ENCODE results near the gene TGFBR2. TPM values are rescaled to one million over a fixed set of nuclear protein-coding genes. Genes with fewer than 3 reads are reported as not detected.

The TGFBR2 gene
- total RNA-seq, 1 experiment from 2014 or later = 22.5 TPM

GRCh38 chr3:30723211-30723610 is 116.8 kb downstream of the TGFBR2 start:
- no peak overlapping the region for H3K4me3 ChIP-seq (replicated peaks in 1 of 2; ENCODE audit: low read depth in 1 of 2, low read length in 2 of 2)
- CTCF ChIA-PET = no interaction called here
- no peaks in the 10 kb centered on the region for H3K36me3 ChIP-seq (ENCODE audit: control insufficient read depth in 1 of 2, insufficient read depth in 2 of 2, low read length in 2 of 2)
- H4K20me1 ChIP-seq (ENCODE audit: insufficient read depth) = no peaks in the 10 kb centered on the region
- ATAC-seq (no peak), DNase-seq (ENCODE audit: low read depth, low spot score) (no peak)
- intact Hi-C loops (cut with micrococcal nuclease) = no loop called here
- POLR2A ChIA-PET = no interaction called here
- H3K4me1 ChIP-seq (ENCODE audit: control insufficient read depth in 1 of 2, insufficient read depth in 2 of 2, low read length in 2 of 2) = peaks cover 14 to 20% of the 10 kb centered on the region in 2 experiments
- H3K9me3 ChIP-seq (ENCODE audit: control insufficient read depth in 1 of 2, insufficient read depth in 1 of 2, low read depth in 1 of 2, low read length in 2 of 2) = no peaks in the 10 kb centered on the region
- no peak overlapping the region for H3K9ac ChIP-seq (ENCODE audit: low read length)
- no peak overlapping the region for H3K4me2 ChIP-seq (ENCODE audit: low read length)
- RAD21 ChIA-PET (ENCODE audit: low non-redundant PET in 1 of 2, low total read pairs in 2 of 2, uncharacterized antibody in 2 of 2, unreplicated experiment in 2 of 2) = no interaction called here
- no peaks in the 10 kb centered on the region for H3K79me2 ChIP-seq (ENCODE audit: insufficient read depth, low read length)
- H2AFZ ChIP-seq (ENCODE audit: low read depth, low read length, poor library complexity, severe bottlenecking) = no peak overlapping the region
- no peak for TF ChIP-seq POLR2AphosphoS5 (IDR thresholded peaks at IDR 0.05; ENCODE audit: low read depth, low read length)
- H3K27me3 ChIP-seq (ENCODE audit: insufficient read depth, low read length) = no peaks in the 10 kb centered on the region
- H3K27ac ChIP-seq (ENCODE audit: low read depth, low read length) = no peak overlapping the region
- H3K9me2 ChIP-seq (ENCODE audit: insufficient read depth) = no peaks in the 10 kb centered on the region
- no TSS peak for BruUV-seq (replicated peaks)

DNA sequence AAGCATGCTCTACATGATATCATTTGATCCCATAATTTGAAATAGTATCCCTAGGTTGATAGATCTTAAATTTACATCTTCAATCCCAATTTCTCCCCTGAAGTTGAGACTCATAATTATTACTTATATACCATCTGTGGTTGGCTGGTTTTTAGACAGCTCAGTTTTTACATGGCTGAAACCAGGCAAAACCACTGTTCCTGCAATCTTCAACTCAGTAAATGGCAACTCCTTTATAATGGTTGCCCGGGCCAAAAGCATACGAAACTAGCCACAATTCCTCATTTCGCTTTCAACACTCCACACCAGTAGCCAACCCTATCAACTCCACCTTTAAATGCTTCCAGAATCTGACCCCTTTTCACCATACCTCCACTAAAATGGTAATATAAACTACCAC is 118.5 kb downstream of the TGFBR2 start:
- no peak for ATAC-seq

More for the DNA sequence above, 118.5 kb downstream of the TGFBR2 start:
- BruUV-seq (replicated peaks) = no TSS peak
- Histone ChIP-seq H3K27ac (ENCODE audit: low read depth, low read length) (no peak overlapping the region), H3K9me3 (ENCODE audit: control insufficient read depth in 1 of 2, insufficient read depth in 1 of 2, low read depth in 1 of 2, low read length in 2 of 2) (no peaks in the 10 kb centered on the region), H3K4me3 (replicated peaks in 1 of 2; ENCODE audit: low read depth in 1 of 2, low read length in 2 of 2) (no peak overlapping the region), H4K20me1 (ENCODE audit: insufficient read depth) (no peaks in the 10 kb centered on the region), H3K27me3 (ENCODE audit: insufficient read depth, low read length) (no peaks in the 10 kb centered on the region), H3K79me2 (ENCODE audit: insufficient read depth, low read length) (no peaks in the 10 kb centered on the region), H2AFZ (ENCODE audit: low read depth, low read length, poor library complexity, severe bottlenecking) (no peak overlapping the region), H3K4me1 (ENCODE audit: control insufficient read depth in 1 of 2, insufficient read depth in 2 of 2, low read length in 2 of 2) (peaks cover 14 to 20% of the 10 kb centered on the region in 2 experiments), H3K9me2 (ENCODE audit: insufficient read depth) (no peaks in the 10 kb centered on the region), H3K9ac (ENCODE audit: low read length) (no peak overlapping the region), H3K4me2 (ENCODE audit: low read length) (no peak overlapping the region), H3K36me3 (ENCODE audit: control insufficient read depth in 1 of 2, insufficient read depth in 2 of 2, low read length in 2 of 2) (no peaks in the 10 kb centered on the region)
- POLR2A ChIA-PET = no interaction called here
- CTCF ChIA-PET = no interaction called here
- RAD21 ChIA-PET (ENCODE audit: low non-redundant PET in 1 of 2, low total read pairs in 2 of 2, uncharacterized antibody in 2 of 2, unreplicated experiment in 2 of 2) = no interaction called here
- DNase-seq (ENCODE audit: low read depth, low spot score) = no peak
- no peak for TF ChIP-seq ZNF274 (IDR thresholded peaks at IDR 0.05; ENCODE audit: low read depth, low read length)
- TF ChIP-seq EZH2phosphoT487 (IDR thresholded peaks at IDR 0.05; ENCODE audit: borderline replicate concordance) = no peak
- TF ChIP-seq JUND (IDR thresholded peaks at IDR 0.05) = no peak
- no peak for TF ChIP-seq EZH2 (IDR thresholded peaks at IDR 0.05)
- no peak for TF ChIP-seq FOSL1 (IDR thresholded peaks at IDR 0.05; ENCODE audit: low read depth)
- TF ChIP-seq, protein P1, sequence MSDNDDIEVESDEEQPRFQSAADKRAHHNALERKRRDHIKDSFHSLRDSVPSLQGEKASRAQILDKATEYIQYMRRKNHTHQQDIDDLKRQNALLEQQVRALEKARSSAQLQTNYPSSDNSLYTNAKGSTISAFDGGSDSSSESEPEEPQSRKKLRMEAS (IDR thresholded peaks at IDR 0.05) = no peak
- TF ChIP-seq POLR2A (IDR thresholded peaks at IDR 0.05; ENCODE audit: borderline replicate concordance, extremely low read depth, insufficient read depth, insufficient read length) = no peak
- TF ChIP-seq POLR2AphosphoS5 (IDR thresholded peaks at IDR 0.05; ENCODE audit: low read depth, low read length) = no peak
- no peak for TF ChIP-seq ELF1 (IDR thresholded peaks at IDR 0.05; ENCODE audit: borderline replicate concordance, low read depth)
- no peak for TF ChIP-seq ATF3 (IDR thresholded peaks at IDR 0.05)
- TF ChIP-seq EGR1 (IDR thresholded peaks at IDR 0.05; ENCODE audit: low read depth) = no peak
- no peak for TF ChIP-seq YY1 (IDR thresholded peaks at IDR 0.05; ENCODE audit: extremely low read depth, insufficient replicate concordance, low read depth, low read length)
- no peak for TF ChIP-seq SIN3A (IDR thresholded peaks at IDR 0.05; ENCODE audit: low read depth)
- no peak for TF ChIP-seq SP1 (IDR thresholded peaks at IDR 0.05; ENCODE audit: low read depth)
- TF ChIP-seq SRF (IDR thresholded peaks at IDR 0.05; ENCODE audit: low read depth) = no peak
- intact Hi-C loops (cut with micrococcal nuclease) = no loop called here
